PC-9 (cell line): ENCODE measurements around the gene TMEM147. TPM values are rescaled to one million over a fixed set of nuclear protein-coding genes. Genes with fewer than 3 reads are reported as not detected.

Source experiments
- BruUV-seq: library from RNA; stranded (reverse); fragments of 400-500 nt; replicated peaks from 2 replicates; lab custom pipeline; 2021; lab: Mats Ljungman, UMichigan
- CTCF ChIA-PET: fragments of 300-600 bp; sonication (Branson Sonifier 250); formaldehyde crosslinking; loops from one replicate; lab custom pipeline; 2022; ENCODE audit warnings: antibody characterized with exemption; lab: Charles Lee
- POLR2A ChIA-PET: fragments of 300-600 bp; sonication (Branson Sonifier 250); formaldehyde crosslinking; loops from one replicate; lab custom pipeline; 2022; ENCODE audit warnings: antibody characterized with exemption; ENCODE audit not compliant: unreplicated experiment; lab: Charles Lee
- DNase-seq, 2 experiments: peaks; one replicate each; pipeline versions ENCODE4 v3.0.0 to v3.0.0-alpha.2; 2015 to 2022; ENCODE audit warnings: mixed read lengths in 1 of 2
- H2AFZ ChIP-seq: fragments of 200-600 bp; sonication (generic); 2 replicates; pipeline ENCODE4 v1.8.1; 2017; ENCODE audit warnings: antibody characterized with exemption
- H3F3A ChIP-seq: fragments of 200-600 bp; sonication (generic); 2 replicates; pipeline ENCODE4 v1.8.1; 2017; ENCODE audit warnings: antibody characterized with exemption, mild to moderate bottlenecking, low read depth; ENCODE audit not compliant: insufficient read depth
- H3K27ac ChIP-seq: fragments of 200-600 bp; sonication (generic); 2 replicates; pipeline ENCODE4 v1.6.1; 2016; ENCODE audit warnings: mixed run types
- H3K27me3 ChIP-seq: fragments of 200-600 bp; sonication (generic); 2 replicates; pipeline ENCODE4 v1.6.1; 2016; ENCODE audit warnings: low read depth, mixed run types; ENCODE audit not compliant: insufficient read depth
- H3K36me3 ChIP-seq: fragments of 200-600 bp; sonication (generic); 2 replicates; pipeline ENCODE4 v1.6.1; 2016; ENCODE audit warnings: low read depth, mixed run types
- H3K4me1 ChIP-seq: fragments of 200-600 bp; sonication (generic); replicated peaks from 2 replicates; pipeline ENCODE4 v1.6.1; 2016; ENCODE audit warnings: mixed run types; ENCODE audit not compliant: insufficient read depth
- H3K4me2 ChIP-seq: fragments of 200-600 bp; sonication (generic); 2 replicates; pipeline ENCODE4 v1.6.1; 2017; ENCODE audit warnings: mixed run types
- H3K4me3 ChIP-seq: fragments of 200-600 bp; sonication (generic); 2 replicates; pipeline ENCODE4 v1.6.1; 2016; ENCODE audit warnings: mixed run types
- H3K79me2 ChIP-seq: fragments of 200-600 bp; sonication (generic); 2 replicates; pipeline ENCODE4 v1.6.1; 2017; ENCODE audit warnings: low read depth, mixed run types
- H3K9me2 ChIP-seq: fragments of 200-600 bp; sonication (generic); 2 replicates; pipeline ENCODE4 v1.8.1; 2017; ENCODE audit warnings: mild to moderate bottlenecking; ENCODE audit not compliant: insufficient read depth
- H3K9me3 ChIP-seq: fragments of 200-600 bp; sonication (generic); 2 replicates; pipeline ENCODE4 v1.8.1; 2016; ENCODE audit warnings: low read depth; ENCODE audit not compliant: insufficient read depth
- H4K20me1 ChIP-seq: fragments of 200-600 bp; sonication (generic); 2 replicates; pipeline ENCODE4 v1.8.1; 2017; ENCODE audit not compliant: insufficient read depth
- CTCF ChIP-seq: fragments of 200-600 bp; sonication (generic); conservative IDR thresholded peaks from 2 replicates; pipeline ENCODE4 v1.6.1; 2017; ENCODE audit warnings: mixed run types, antibody characterized with exemption, mild to moderate bottlenecking, moderate library complexity
- EZH2 ChIP-seq: fragments of 200-600 bp; sonication (generic); IDR thresholded peaks from 2 replicates; pipeline ENCODE4 v1.8.0; 2017; ENCODE audit warnings: antibody characterized with exemption, low read depth
- intact Hi-C: fragments of 100-400 bp; cut with micrococcal nuclease; formaldehyde crosslinking; loops from one replicate; pipeline ENCODE4 v1.10.0; 2022; ENCODE audit not compliant: unreplicated experiment
- total RNA-seq: library from RNA; stranded (reverse); gene quantifications from 2 replicates; pipeline ENCODE4 v1.2.3, GENCODE V29; 2021

The TMEM147 gene
- total RNA-seq, 1 experiment from 2014 or later: 82.6 TPM

DNA sequence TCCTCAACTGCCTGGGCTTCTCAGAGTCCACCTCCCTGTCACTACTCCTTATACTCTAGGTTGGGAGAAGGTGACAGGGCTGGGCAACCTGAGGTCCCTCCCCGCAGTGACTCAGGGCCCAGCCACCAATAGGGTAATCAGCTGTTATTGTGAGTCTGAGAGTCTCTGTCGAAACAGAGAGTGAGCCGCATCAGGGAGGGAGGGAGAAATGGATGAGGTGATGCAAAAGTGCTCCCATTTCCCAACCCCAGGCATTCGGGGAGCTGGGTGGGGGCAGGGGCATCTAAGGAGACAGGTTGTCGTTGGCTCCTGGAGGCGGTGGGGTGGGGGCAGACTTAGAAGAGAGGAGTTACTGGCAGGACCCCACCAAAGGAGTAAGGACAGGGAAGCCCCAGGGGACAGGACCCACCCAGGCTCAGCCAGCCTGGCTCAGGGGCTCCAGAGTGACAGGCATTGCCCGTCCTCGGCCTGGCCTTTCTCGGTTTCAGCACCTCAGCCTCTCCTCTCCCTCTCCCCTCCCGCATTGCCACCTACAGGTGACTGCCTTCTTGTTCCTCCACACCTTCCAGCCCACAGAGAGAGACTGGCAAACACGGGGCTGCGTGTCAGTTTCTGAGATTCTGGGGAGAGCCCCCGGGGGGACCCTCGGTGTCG, 31.7 kb upstream of the TMEM147 start, which contains the start of gene DMKN:
Gene DMKN, minus strand, starts transcription at position 22 of the 654 bp plus-strand sequence. CDS start 174 bp downstream, outside the sequence.
- Histone ChIP-seq H3K4me3 (no peak within 1 kb of the TSS; the same call in 1 of the 2 replicates), H3K4me2 (peak within 1 kb of the TSS; percentile 63), H3K36me3 (no peaks in the 10 kb centered on the region), H3F3A (peaks cover 9% of the 10 kb centered on the region; the same call in 1 of the 2 replicates), H3K27ac (peak within 1 kb of the TSS; percentile 42; the same call in 1 of the 2 replicates), H4K20me1 (no peaks in the 10 kb centered on the region), H2AFZ (peak within 1 kb of the TSS; percentile 70), H3K27me3 (no peaks in the 10 kb centered on the region), H3K4me1 (peaks cover 19% of the 10 kb centered on the region), H3K9me3 (no peaks in the 10 kb centered on the region), H3K9me2 (no peaks in the 10 kb centered on the region), H3K79me2 (peaks cover 4% of the 10 kb centered on the region)
- intact Hi-C loops: loop anchor here (5.0 kb wide), 1 partner anchor 179 kb away; no protein-coding TSS in a partner anchor
- CTCF ChIA-PET: interaction anchor here (0.7 kb wide), 1 partner anchor 232 kb away, joined by 9 read pairs; the partner anchor contains the start of gene PSENEN
- POLR2A ChIA-PET: no interaction called here
- TF ChIP-seq EZH2: no peak
- TF ChIP-seq CTCF: peak; percentile 29; the same call in 1 of the 2 replicates
- no TSS peak for BruUV-seq
- peak; percentile 58 to 77 for DNase-seq

DNA sequence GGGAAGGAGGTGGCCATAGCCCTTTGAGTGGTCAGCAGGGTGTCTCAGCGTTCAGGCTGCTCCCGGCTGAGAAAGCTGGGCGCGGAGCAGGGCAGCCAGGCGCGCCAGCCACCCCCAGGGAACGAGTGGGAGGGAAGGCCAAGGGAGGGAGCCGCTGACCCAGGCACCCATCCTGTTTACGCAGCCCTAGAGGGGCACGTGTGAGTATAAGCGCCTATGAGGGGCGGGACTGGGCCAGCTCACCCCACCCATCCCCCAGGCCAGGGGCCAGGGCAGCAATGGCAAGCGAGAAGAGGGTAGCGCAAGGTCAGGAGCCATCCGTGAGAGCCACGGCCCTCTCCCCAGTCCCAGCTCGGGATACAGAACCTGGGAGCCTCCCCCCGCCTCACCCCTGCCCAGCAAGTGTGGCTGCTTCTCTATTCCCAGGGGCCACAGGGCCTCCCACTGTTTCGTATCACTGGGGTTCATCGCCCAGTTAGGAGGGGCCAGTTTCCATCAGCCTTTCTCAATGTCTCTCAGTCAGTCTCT, 31.1 kb upstream of the TMEM147 start:
- intact Hi-C loops: loop anchor here (5.0 kb wide), 1 partner anchor 178 kb away; no protein-coding TSS in a partner anchor
- ChIA-PET POLR2A (no interaction called here), CTCF (no interaction called here)
- Histone ChIP-seq H3K27ac (peak overlapping the region; percentile 42; the same call in 1 of the 2 replicates), H3K4me1 (peaks cover 16% of the 10 kb centered on the region; the same call in 1 of the 2 replicates), H3K79me2 (no peaks in the 10 kb centered on the region; the same call in 1 of the 2 replicates), H3K4me3 (no peak overlapping the region; the same call in 1 of the 2 replicates), H3K9me2 (no peaks in the 10 kb centered on the region), H3F3A (peaks cover 9% of the 10 kb centered on the region; the same call in 1 of the 2 replicates), H3K9me3 (no peaks in the 10 kb centered on the region), H3K27me3 (no peaks in the 10 kb centered on the region), H3K36me3 (no peaks in the 10 kb centered on the region), H3K4me2 (peak overlapping the region; percentile 63), H4K20me1 (no peaks in the 10 kb centered on the region), H2AFZ (peak overlapping the region; percentile 70)
- peak in 1 of 2 experiments; percentile 29 for DNase-seq
- BruUV-seq: no TSS peak
- TF ChIP-seq CTCF: no peak
- TF ChIP-seq EZH2: no peak

DNA sequence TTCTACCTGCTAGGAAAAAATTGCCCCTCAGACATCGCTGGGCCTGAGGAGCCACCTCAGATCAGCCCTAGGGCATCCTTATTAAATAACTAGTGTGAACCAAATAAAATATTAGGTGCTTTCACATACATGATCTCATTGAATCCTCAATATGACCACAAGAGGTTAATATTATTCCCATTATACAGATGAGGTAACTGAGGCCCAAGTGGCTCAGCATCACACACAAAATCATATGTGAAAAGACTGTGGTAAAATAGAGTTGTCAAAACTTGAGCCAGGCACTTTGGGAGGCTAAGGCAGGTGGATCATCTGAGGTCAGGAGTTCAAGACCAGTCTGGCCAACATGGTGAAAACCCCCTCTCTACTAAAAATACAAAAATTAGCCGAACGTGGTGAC, 29.1 kb upstream of the TMEM147 start:
- no peak for DNase-seq
- BruUV-seq: no TSS peak
- Histone ChIP-seq H3K9me2 (no peaks in the 10 kb centered on the region), H3K4me2 (no peak overlapping the region), H2AFZ (no peak overlapping the region), H3K4me3 (no peak overlapping the region), H4K20me1 (no peaks in the 10 kb centered on the region), H3K27me3 (no peaks in the 10 kb centered on the region), H3K9me3 (no peaks in the 10 kb centered on the region), H3K79me2 (no peaks in the 10 kb centered on the region), H3F3A (no peaks in the 10 kb centered on the region), H3K4me1 (peaks cover 12% of the 10 kb centered on the region; the same call in 1 of the 2 replicates), H3K27ac (no peak overlapping the region), H3K36me3 (no peaks in the 10 kb centered on the region)
- ChIA-PET POLR2A (no interaction called here), CTCF (no interaction called here)
- no peak for TF ChIP-seq EZH2
- no peak for TF ChIP-seq CTCF
- intact Hi-C loops: no loop called here
